Measurements from ENCODE around the gene MGAT3. TPM values are rescaled to one million over a fixed set of nuclear protein-coding genes. Genes with fewer than 3 reads are reported as not detected.

The MGAT3 gene
- total RNA-seq, 1 experiment from 2014 or later: 5.0 TPM

DNA sequence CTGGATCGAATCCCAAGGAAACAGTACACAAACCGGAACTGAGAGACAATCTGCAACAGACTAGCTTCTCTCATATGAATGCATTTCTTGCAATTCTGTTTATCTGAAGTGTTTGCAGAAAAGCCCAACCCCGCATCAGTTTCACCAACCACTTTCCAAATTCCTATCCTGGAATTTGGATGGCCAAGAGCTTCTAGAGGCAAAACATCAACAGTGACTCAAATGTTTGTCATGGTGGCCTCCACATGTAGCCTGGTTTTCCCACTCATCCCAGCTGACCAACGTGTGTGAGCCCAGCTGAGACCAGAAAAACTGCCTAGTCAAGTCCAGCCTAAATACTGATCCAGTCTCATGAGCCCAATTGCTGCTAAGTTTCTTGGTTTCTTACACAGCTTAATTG lies 36.9 kb downstream of the MGAT3 start:
- TF ChIP-seq, protein P1, sequence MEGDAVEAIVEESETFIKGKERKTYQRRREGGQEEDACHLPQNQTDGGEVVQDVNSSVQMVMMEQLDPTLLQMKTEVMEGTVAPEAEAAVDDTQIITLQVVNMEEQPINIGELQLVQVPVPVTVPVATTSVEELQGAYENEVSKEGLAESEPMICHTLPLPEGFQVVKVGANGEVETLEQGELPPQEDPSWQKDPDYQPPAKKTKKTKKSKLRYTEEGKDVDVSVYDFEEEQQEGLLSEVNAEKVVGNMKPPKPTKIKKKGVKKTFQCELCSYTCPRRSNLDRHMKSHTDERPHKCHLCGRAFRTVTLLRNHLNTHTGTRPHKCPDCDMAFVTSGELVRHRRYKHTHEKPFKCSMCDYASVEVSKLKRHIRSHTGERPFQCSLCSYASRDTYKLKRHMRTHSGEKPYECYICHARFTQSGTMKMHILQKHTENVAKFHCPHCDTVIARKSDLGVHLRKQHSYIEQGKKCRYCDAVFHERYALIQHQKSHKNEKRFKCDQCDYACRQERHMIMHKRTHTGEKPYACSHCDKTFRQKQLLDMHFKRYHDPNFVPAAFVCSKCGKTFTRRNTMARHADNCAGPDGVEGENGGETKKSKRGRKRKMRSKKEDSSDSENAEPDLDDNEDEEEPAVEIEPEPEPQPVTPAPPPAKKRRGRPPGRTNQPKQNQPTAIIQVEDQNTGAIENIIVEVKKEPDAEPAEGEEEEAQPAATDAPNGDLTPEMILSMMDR (conservative IDR thresholded peaks at IDR 0.05): no peak
- no peak overlapping the region for H3K56ac ChIP-seq (ENCODE audit: insufficient read length, low read depth, low read length)
- no peak overlapping the region for H4K5ac ChIP-seq (ENCODE audit: insufficient read length, low read depth, low read length)
- H3K27ac ChIP-seq (ENCODE audit: insufficient read length, low read depth, low read length): no peak overlapping the region
- H3K23me2 ChIP-seq (ENCODE audit: insufficient read length, low read depth, low read length, poor library complexity, severe bottlenecking): no peaks in the 10 kb centered on the region
- no peak overlapping the region for H3K4ac ChIP-seq (ENCODE audit: low read depth, low read length)
- no peak overlapping the region for H3K4me2 ChIP-seq (ENCODE audit: insufficient read depth, insufficient read length, low read length)
- peaks cover 0 to 3% of the 10 kb centered on the region in 2 experiments; a peak in 1 of 5 replicates for H3K9me3 Mint-ChIP-seq
- no peak overlapping the region for H2BK20ac ChIP-seq (ENCODE audit: low read depth, low read length, poor library complexity, severe bottlenecking)
- H3K4me1 ChIP-seq (ENCODE audit: insufficient read depth, low read length): no peaks in the 10 kb centered on the region
- H3K79me2 ChIP-seq (ENCODE audit: insufficient read depth, low read length): no peaks in the 10 kb centered on the region
- peaks cover 65% of the 10 kb centered on the region for H3K27me3 Mint-ChIP-seq (ENCODE audit: low read depth)
- H3K79me1 ChIP-seq (ENCODE audit: insufficient read depth, low read depth, low read length, poor library complexity, severe bottlenecking): no peaks in the 10 kb centered on the region
- H3K36me3 Mint-ChIP-seq (ENCODE audit: insufficient read depth in 1 of 3, low read depth in 3 of 3): no peaks in the 10 kb centered on the region; a peak in 1 of 7 replicates
- H3K27me3 ChIP-seq (ENCODE audit: insufficient read depth, low read length): peaks cover 7% of the 10 kb centered on the region
- no peak overlapping the region for H3T11ph ChIP-seq (ENCODE audit: low read length)
- no peak overlapping the region for H3K9ac ChIP-seq (ENCODE audit: extremely low read depth, insufficient read length, low read length)
- H2BK120ac ChIP-seq (ENCODE audit: low read depth, low read length, poor library complexity, severe bottlenecking): no peak overlapping the region
- H2BK15ac ChIP-seq (ENCODE audit: low read depth, low read length): no peak overlapping the region
- no peak overlapping the region for H3K14ac ChIP-seq (ENCODE audit: insufficient read depth, low read length)
- no peak overlapping the region for H2BK5ac ChIP-seq (ENCODE audit: insufficient read length, low read length)
- H3K27ac Mint-ChIP-seq: no peak overlapping the region; a peak in 1 of 7 replicates
- no peak overlapping the region for H3K18ac ChIP-seq (ENCODE audit: insufficient read length, low read depth, low read length)
- H4K20me1 ChIP-seq (ENCODE audit: control insufficient read depth, insufficient read depth, insufficient read length): no peaks in the 10 kb centered on the region
- no peak overlapping the region for H3K23ac ChIP-seq (ENCODE audit: insufficient read length, low read depth, low read length)
- H3K9me3 ChIP-seq (ENCODE audit: control insufficient read depth, low read depth, low read length): no peaks in the 10 kb centered on the region
- peaks cover 6 to 15% of the 10 kb centered on the region in 2 experiments for H3K4me1 Mint-ChIP-seq
- H2AFZ ChIP-seq (ENCODE audit: low read length): no peak overlapping the region
- H3K4me3 Mint-ChIP-seq: no peak overlapping the region
- H4K91ac ChIP-seq (ENCODE audit: insufficient read length, low read depth, low read length): no peak overlapping the region
- H2BK12ac ChIP-seq (ENCODE audit: insufficient read length, low read depth, low read length): no peak overlapping the region
- no peak for DNase-seq
- H2AK5ac ChIP-seq (ENCODE audit: insufficient read length, low read length): no peak overlapping the region
- WGBS (ENCODE audit: extremely low coverage, insufficient read length, low lambda C conversion rate): no CpG with 5 or more reads among the region's 4 CpGs
- H4K8ac ChIP-seq (replicated peaks; ENCODE audit: insufficient read length, low read depth, low read length): no peak overlapping the region

All from H9 (cell line).